Astrocyte (in vitro differentiated cells and primary cell): Measurements from ENCODE around the gene ZNF23. TPM values are rescaled to one million over a fixed set of nuclear protein-coding genes. Genes with fewer than 3 reads are reported as not detected.
A peak's percentile ranks its signal among the peaks of the same experiment; 100 is the strongest.

ENCODE experiments used
- DNase-seq: peaks from one replicate; pipeline ENCODE4 v3.0.0-alpha.2; 2010; ENCODE audit warnings: low read depth
- FAIRE-seq: peaks from 2 replicates; lab custom pipeline; 2011; peaks lifted over from hg19 to GRCh38; lab: Jason Lieb, UNC
- H2AFZ ChIP-seq: 2 replicates; pipeline ENCODE4 v1.6.0; 2012; ENCODE audit warnings: low read depth, low read length, inconsistent platforms
- H3K27ac ChIP-seq: 2 replicates; pipeline ENCODE4 v1.5.1; 2011; ENCODE audit warnings: low read depth, low read length, inconsistent platforms
- H3K27me3 ChIP-seq: 2 replicates; pipeline ENCODE4 v1.6.0; 2011; ENCODE audit warnings: low read length, inconsistent platforms; ENCODE audit not compliant: insufficient read depth
- H3K36me3 ChIP-seq: 2 replicates; pipeline ENCODE4 v1.5.1; 2011; ENCODE audit warnings: low read length, inconsistent platforms; ENCODE audit not compliant: insufficient read depth
- H3K4me1 ChIP-seq: 2 replicates; pipeline ENCODE4 v1.5.1; 2011; ENCODE audit warnings: low read length, inconsistent platforms; ENCODE audit not compliant: insufficient read depth
- H3K4me2 ChIP-seq: 2 replicates; pipeline ENCODE4 v1.6.0; 2012; ENCODE audit warnings: low read length, inconsistent platforms
- H3K4me3 ChIP-seq: 2 replicates; pipeline ENCODE4 v1.5.1; 2011; ENCODE audit warnings: low read depth, mild to moderate bottlenecking, low read length, inconsistent platforms; ENCODE audit not compliant: insufficient read depth
- H3K79me2 ChIP-seq: 2 replicates; pipeline ENCODE4 v1.6.0; 2012; ENCODE audit warnings: mild to moderate bottlenecking, low read length, inconsistent platforms; ENCODE audit not compliant: insufficient read depth
- H3K9ac ChIP-seq: 2 replicates; pipeline ENCODE4 v1.6.0; 2012; ENCODE audit warnings: mild to moderate bottlenecking, low read length, inconsistent platforms
- H3K9me3 ChIP-seq: 2 replicates; pipeline ENCODE4 v1.5.1; 2012; ENCODE audit warnings: low read depth, mild to moderate bottlenecking, low read length, inconsistent platforms; ENCODE audit not compliant: insufficient read depth
- H4K20me1 ChIP-seq: 2 replicates; pipeline ENCODE4 v1.6.0; 2012; ENCODE audit warnings: low read length, inconsistent platforms; ENCODE audit not compliant: insufficient read depth
- H3K27ac Mint-ChIP-seq: one replicate; pipeline ENCODE4 v1.8.0; 2021; ENCODE audit warnings: mild to moderate bottlenecking, mixed read lengths; ENCODE audit not compliant: unreplicated experiment
- H3K27me3 Mint-ChIP-seq: one replicate; pipeline ENCODE4 v1.8.0; 2021; ENCODE audit warnings: low read depth, mixed read lengths; ENCODE audit not compliant: unreplicated experiment
- H3K36me3 Mint-ChIP-seq: one replicate; pipeline ENCODE4 v1.8.0; 2021; ENCODE audit warnings: low read depth, mixed read lengths; ENCODE audit not compliant: unreplicated experiment
- H3K4me1 Mint-ChIP-seq: one replicate; pipeline ENCODE4 v1.8.0; 2021; ENCODE audit warnings: low read depth, mixed read lengths; ENCODE audit not compliant: unreplicated experiment
- H3K4me3 Mint-ChIP-seq: one replicate; pipeline ENCODE4 v1.8.0; 2021; ENCODE audit warnings: mild to moderate bottlenecking, moderate library complexity, mixed read lengths; ENCODE audit not compliant: unreplicated experiment
- H3K9me3 Mint-ChIP-seq: one replicate; pipeline ENCODE4 v1.8.0; 2021; ENCODE audit warnings: mild to moderate bottlenecking, mixed read lengths; ENCODE audit not compliant: unreplicated experiment
- CTCF ChIP-seq: IDR thresholded peaks from 2 replicates; pipeline ENCODE4 v1.5.1; 2011; ENCODE audit warnings: low read depth, mild to moderate bottlenecking, inconsistent platforms, low read length, moderate library complexity; ENCODE audit not compliant: insufficient read depth
- EZH2 ChIP-seq: IDR thresholded peaks from 2 replicates; pipeline ENCODE4 v1.6.1; 2012; ENCODE audit warnings: mild to moderate bottlenecking, low read length, inconsistent platforms; ENCODE audit not compliant: insufficient read depth
- total RNA-seq: library from RNA; stranded (reverse); gene quantifications from 2 replicates; pipeline ENCODE4 v1.2.1, GENCODE V29; 2021

ZNF23 gene
- total RNA-seq, 1 donor from 2014 or later: 12.4 TPM

GRCh38 chr16:71453036-71453435, 9.0 kb downstream of the ZNF23 start:
- H3K27ac Mint-ChIP-seq: no peak overlapping the region
- peaks cover 4% of the 10 kb centered on the region for H3K79me2 ChIP-seq
- peaks cover 59% of the 10 kb centered on the region for H3K36me3 ChIP-seq
- H3K27me3 Mint-ChIP-seq: no peaks in the 10 kb centered on the region
- no peak overlapping the region for H3K4me2 ChIP-seq
- no peak overlapping the region for H3K9ac ChIP-seq
- no peak overlapping the region for H3K4me3 ChIP-seq
- H3K4me3 Mint-ChIP-seq: no peak overlapping the region
- no peak for FAIRE-seq
- no peaks in the 10 kb centered on the region for H3K27me3 ChIP-seq
- TF ChIP-seq CTCF: no peak
- no peak for TF ChIP-seq EZH2
- no peak overlapping the region for H2AFZ ChIP-seq
- no peaks in the 10 kb centered on the region for H4K20me1 ChIP-seq
- H3K27ac ChIP-seq: no peak overlapping the region
- no peaks in the 10 kb centered on the region for H3K4me1 ChIP-seq
- peaks cover 83% of the 10 kb centered on the region for H3K36me3 Mint-ChIP-seq
- no peaks in the 10 kb centered on the region for H3K4me1 Mint-ChIP-seq
- DNase-seq: no peak
- peaks cover 30% of the 10 kb centered on the region for H3K9me3 ChIP-seq
- peaks cover 63% of the 10 kb centered on the region for H3K9me3 Mint-ChIP-seq

GRCh38 chr16:71449020-71449419, 13.0 kb downstream of the ZNF23 start:
- Histone ChIP-seq H3K27ac (no peak overlapping the region), H3K27me3 (no peaks in the 10 kb centered on the region), H3K9ac (no peak overlapping the region), H3K4me1 (no peaks in the 10 kb centered on the region), H4K20me1 (no peaks in the 10 kb centered on the region), H3K36me3 (peaks cover 53% of the 10 kb centered on the region), H3K4me2 (no peak overlapping the region), H3K9me3 (peaks cover 51% of the 10 kb centered on the region), H3K79me2 (no peaks in the 10 kb centered on the region), H2AFZ (no peak overlapping the region), H3K4me3 (no peak overlapping the region)
- Mint-ChIP-seq H3K4me3 (no peak overlapping the region), H3K4me1 (no peaks in the 10 kb centered on the region), H3K36me3 (peaks cover 75% of the 10 kb centered on the region), H3K9me3 (peaks cover 76% of the 10 kb centered on the region), H3K27ac (no peak overlapping the region), H3K27me3 (no peaks in the 10 kb centered on the region)
- FAIRE-seq: no peak
- TF ChIP-seq EZH2 (no peak), CTCF (no peak)
- DNase-seq: no peak

- Histone ChIP-seq H3K27me3 (no peaks in the 10 kb centered on the region), H3K36me3 (peaks cover 50% of the 10 kb centered on the region), H3K9me3 (peaks cover 53% of the 10 kb centered on the region), H2AFZ (no peak overlapping the region), H3K27ac (no peak overlapping the region), H3K9ac (no peak overlapping the region), H3K79me2 (no peaks in the 10 kb centered on the region), H4K20me1 (no peaks in the 10 kb centered on the region), H3K4me1 (no peaks in the 10 kb centered on the region), H3K4me2 (no peak overlapping the region), H3K4me3 (peak overlapping the region; percentile 20)
- Mint-ChIP-seq H3K4me3 (no peak overlapping the region), H3K36me3 (peaks cover 69% of the 10 kb centered on the region), H3K27me3 (no peaks in the 10 kb centered on the region), H3K4me1 (no peaks in the 10 kb centered on the region), H3K27ac (no peak overlapping the region), H3K9me3 (peaks cover 75% of the 10 kb centered on the region)
- FAIRE-seq (no peak), DNase-seq (no peak)
- no peak for TF ChIP-seq EZH2
Observed at GRCh38 chr16:71448274-71448866, 13.7 kb downstream of the ZNF23 start.
